NAMALWA (cell line): ENCODE measurements around the gene SEMA3A.

Experiments used
- DNase-seq: peaks from one replicate; pipeline ENCODE4 v3.0.0-alpha.2; 2015; ENCODE audit warnings: low spot score

The SEMA3A gene

GRCh38 chr7:84013616-84014240, 180.9 kb downstream of the SEMA3A start:
- DNase-seq, result no peak

- no peak for DNase-seq
These were observed 184.8 kb downstream of the SEMA3A start for GRCh38 chr7:84009782-84010181.

- DNase-seq, result no peak
These were observed 185.5 kb downstream of the SEMA3A start for GRCh38 chr7:84009051-84009450.

- DNase-seq, result no peak
These were observed 191.4 kb downstream of the SEMA3A start for GRCh38 chr7:84003191-84003590.

DNA sequence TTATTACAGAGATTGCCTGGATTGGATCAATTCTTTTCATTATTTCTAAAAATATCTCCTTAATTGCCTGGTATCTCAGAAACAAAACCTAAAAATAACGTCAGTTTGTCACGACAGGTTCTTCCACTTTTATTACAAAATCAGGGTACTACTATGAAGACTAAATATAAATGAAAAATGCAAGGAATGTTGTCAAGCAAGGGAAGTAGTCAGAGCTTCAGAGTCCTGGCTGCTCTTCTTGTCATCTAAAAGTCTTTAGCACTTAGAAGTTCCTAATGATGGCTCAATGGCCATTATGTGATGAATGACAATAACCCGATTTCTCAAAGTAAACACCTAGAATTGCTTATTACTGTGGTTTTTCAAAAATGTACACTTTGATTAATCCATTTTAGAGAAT, 192.2 kb downstream of the SEMA3A start:
- no peak for DNase-seq

DNA sequence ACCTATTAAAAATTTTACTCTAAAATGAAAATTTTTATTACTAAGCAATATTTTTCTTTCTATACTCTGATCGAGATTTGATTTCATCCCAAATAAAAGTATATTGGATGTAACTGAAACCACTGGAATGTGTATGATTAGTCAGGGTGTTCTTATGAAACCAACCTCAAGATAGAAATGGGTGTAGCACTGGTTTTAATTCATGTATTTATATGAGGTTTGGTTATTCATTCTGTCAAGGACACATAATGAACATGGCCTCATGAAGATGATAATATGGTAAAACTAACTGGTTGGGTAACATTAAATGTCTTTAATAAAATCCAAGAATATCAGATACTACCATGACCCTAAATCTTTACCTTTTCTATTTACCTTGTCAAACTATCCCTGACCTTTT, 197.7 kb downstream of the SEMA3A start:
- no peak for DNase-seq

DNA sequence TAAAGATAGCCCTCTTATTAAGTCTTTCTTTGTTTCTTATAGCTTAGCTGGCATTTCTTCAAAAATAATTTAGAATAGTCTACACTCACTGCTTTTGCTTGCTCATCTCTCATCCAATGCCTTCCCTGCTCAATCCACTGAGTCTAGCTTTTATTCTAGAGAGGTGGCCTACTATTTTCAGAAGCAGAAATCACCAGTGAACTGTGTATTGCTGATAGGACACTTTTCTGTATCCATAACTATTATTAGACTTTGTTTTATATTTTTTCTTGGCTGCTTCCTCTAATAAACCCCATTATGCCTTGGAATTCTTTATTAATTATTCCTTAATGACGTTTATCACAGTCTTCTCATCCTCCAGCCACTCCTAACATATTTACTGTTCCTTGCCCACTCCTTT, 206.8 kb downstream of the SEMA3A start:
- DNase-seq, result no peak

DNA sequence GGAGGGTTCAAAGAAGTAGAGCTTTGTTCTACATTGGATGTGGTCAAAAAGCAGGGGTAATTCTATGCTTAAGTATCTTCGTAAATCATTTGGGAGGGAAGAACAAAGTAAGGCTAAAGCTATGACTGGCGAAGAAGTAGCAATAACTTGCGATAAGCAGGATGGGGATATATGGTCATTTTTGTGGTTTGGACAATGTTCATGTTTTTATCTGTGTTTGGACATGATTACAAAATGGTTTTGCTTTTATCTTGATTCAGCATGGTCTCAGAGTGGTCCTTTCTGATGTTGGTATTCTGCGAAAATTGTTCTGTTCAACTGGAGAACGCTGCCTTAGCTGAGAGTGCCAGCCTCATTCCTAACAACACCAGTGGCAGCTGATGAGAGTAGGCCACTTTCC, 208.8 kb downstream of the SEMA3A start:
- no peak for DNase-seq

DNA sequence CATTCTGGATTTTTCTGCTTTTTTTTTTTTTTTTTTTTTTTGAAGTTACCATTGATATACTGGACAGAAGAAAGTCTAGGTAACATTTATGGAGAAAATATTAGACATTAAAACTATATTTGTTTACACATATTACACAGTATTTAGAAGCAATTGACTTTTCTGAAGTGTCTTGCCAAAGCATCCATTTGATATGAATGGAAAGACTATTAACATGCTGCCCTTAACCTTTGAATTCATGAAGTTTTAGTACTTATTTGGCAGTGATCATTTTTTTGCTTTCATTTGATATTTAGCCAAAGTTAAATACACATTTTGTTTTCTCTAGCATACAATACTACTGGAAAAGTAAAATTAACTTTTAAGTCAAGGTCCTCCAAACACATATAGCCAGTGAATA, 210.0 kb downstream of the SEMA3A start:
- no peak for DNase-seq

DNA sequence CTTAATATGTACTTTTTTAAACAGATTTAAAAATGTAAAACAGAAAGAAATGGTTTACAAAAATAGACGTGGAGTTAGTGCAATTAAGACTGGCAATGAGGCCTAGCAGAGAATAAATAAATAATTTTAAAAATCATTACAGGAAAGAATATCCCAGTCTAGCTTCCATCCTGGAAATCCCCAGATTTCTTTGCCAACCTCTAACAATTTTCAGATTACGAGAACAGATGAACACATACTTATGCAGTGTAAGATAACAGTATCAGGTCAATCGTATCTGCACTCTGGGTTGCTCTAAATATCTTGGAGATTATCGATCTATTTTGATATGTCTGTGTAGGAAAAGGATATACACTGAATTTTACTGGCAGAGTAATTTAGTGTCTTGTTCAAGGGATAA, 210.5 kb downstream of the SEMA3A start:
- no peak for DNase-seq

GRCh38 chr7:83983606-83984005, 211.0 kb downstream of the SEMA3A start:
- DNase-seq, result no peak

DNA sequence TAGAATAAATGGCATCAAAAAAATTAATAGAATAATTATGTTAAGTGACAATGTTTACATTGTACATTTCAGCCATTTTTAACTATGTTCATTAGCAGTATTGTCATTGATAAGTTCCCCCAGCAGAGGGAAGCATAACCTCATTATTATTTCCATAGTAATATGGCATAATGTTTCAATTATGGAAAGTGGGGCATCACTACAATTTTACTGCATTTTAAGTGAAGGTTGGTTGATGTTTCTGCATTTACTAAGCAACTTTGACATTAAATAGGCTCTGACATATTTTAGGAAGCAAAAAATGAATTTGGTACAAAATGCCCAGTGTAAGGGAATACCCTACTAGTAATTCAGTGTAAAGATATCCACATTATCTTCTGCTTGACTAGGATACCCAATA, 218.3 kb downstream of the SEMA3A start:
- peak; percentile 78 for DNase-seq

DNA sequence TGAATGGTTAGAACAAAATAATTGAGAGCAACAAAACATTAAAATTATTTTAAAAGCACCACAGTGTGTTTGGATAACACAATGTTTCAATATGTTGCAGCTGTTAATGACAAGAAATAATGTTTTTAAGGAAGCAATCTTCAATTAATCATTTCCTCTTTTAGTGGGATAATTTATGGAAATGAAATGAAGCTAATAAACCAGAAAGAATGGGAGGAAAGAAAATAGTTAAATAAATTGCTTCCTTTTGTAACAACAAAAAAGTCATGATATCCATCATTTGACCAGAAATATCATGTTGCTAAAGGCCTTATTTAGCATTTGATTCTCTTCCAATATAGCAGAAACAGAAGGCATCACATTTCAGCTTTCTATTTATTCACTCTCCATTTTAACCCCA, 224.5 kb downstream of the SEMA3A start:
- DNase-seq, result no peak

- DNase-seq, result no peak
These were observed 230.3 kb downstream of the SEMA3A start for GRCh38 chr7:83964318-83964717.

GRCh38 chr7:83957333-83957732, 237.3 kb downstream of the SEMA3A start:
- no peak for DNase-seq

- DNase-seq, result no peak
These were observed 238.5 kb downstream of the SEMA3A start for GRCh38 chr7:83956104-83956503.

DNA sequence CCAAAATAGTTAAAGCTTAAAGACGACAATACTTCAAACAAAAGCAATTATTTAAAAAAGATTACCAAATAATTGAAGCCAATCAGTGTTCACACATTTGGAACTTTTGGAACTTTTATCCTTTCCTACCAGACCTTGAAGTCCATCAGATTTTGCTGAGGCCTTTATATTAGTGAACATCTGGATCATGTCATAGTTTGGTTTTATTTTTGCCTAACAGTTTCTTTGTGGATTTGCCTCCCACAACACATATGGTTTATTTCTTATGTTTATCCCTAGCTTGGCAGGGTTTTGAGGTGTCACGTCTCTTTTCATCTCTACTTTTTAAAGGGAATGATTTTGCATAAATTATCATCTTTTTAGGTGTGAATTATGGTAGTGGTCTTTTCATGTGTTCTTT, 242.4 kb downstream of the SEMA3A start:
- DNase-seq, result no peak

GRCh38 chr7:83947260-83947659, 247.3 kb downstream of the SEMA3A start:
- peak; percentile 75 for DNase-seq

- no peak for DNase-seq
These were observed 247.8 kb downstream of the SEMA3A start for GRCh38 chr7:83946801-83947200.

DNA sequence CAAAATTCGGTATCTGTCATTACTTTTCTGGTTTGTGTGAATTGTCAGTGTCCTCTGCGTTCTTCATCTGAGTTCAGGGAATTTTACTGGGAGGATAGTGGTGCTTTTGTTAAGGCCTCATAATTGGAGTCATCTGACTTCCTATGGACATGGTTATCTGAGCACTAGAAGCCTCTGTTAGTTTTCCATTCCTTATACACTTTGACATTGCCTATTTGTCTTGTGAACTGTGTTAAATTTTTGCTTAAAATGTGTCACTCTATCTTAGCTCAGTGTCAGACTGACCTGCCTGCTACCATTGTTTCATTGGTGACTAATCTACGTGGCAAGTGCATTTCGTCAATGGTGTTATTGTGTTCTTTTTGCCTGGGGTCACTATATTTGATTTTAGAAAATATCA, 253.3 kb downstream of the SEMA3A start:
- DNase-seq, result no peak

DNA sequence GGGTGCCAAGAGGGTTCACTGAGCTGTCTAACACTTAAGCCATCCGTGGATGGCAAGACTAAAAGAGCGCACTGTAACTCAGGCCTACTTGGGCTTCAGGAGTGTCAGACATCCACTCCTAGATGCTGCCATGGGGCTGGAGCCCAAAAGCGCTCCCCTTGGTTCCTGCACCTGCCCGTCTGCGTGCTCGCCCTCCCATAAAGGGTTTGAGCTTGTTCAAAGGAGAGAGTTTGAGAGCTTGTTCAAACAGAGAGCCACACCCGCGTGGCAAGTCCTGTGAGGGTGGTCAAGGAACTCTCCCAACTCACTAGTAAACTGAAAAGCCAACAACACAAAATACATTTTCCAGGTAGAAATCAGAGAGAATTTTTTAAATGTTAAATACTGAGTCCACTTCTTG, 256.7 kb downstream of the SEMA3A start:
- DNase-seq, result no peak

DNA sequence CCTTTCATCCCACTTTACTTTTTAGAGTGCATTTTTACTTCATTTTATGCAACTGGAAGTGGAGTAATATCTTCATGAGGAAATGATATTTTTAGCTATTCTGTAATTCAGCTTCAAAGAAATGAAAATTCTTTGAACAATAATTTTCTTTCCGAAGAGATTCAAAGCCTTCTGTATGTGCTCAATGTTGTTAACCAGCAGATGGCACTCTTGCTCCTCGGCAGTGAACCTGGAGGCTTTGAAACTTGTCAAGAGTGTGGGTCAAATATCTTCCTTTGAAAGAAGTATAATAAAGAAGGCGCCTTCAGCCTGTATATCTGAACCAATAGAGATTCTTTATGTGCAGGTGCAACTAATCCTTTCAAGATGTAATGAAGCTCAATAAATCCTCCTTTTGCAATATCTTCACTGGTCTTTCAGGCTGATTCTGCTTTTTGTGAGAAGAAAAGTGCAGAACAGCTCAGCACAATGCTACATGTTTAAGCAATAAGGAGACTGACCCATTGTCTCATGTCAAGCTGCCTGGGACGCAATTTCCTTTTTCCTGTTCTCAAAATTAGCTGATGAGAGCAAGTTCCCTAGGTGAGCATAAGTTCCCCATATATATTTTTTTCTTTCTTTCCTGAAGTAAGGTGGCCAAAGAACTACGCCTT, 258.4 kb downstream of the SEMA3A start:
- DNase-seq, result peak; percentile 91

DNA sequence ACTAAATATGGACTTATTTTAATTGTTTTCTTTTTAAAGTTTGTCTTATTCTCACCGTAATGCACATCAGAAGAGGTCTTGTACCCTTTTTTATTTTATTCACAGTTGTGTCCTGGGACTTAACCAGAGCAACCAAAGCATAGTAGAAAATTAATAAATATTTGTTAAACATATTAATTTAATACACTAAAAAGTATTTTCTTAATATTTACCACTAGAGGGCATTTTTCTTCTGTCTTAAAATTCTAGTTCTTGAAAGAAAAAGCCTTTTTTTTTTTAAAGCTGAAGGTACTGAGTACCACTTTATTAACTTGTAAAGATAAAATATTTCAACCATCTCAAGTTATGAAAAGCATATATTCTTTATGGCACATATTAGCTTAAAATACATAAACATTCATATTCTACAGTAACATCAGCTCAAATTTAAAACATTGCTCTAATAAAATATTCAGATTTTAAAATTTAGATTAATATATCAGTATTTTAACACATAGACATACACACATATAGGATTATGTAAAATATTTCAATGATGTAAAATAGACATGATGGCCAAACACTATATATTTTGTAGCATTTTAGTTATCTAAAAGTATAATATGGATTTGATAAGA, 260.4 kb downstream of the SEMA3A start:
- DNase-seq, result peak; percentile 35

- DNase-seq, result no peak
These were observed 262.6 kb downstream of the SEMA3A start for GRCh38 chr7:83931968-83932367.
